A673 (cell line): ENCODE results near the gene KCNJ11.

ENCODE experiments used
- CTCF ChIP-seq: fragments of 300-800, 200-600 bp; sonication (generic); conservative IDR thresholded peaks from 2 replicates; pipeline ENCODE4 v1.5.1; 2017; ENCODE audit warnings: low read depth, mild to moderate bottlenecking, antibody characterized with exemption, low read length, moderate library complexity, mixed read lengths
- EZH2 ChIP-seq: fragments of 200-600 bp; sonication (generic); IDR thresholded peaks from 2 replicates; pipeline ENCODE4 v1.6.1; 2017; ENCODE audit warnings: borderline replicate concordance, low read depth, mild to moderate bottlenecking, mixed read lengths, antibody characterized with exemption, low read length; ENCODE audit not compliant: poor library complexity, severe bottlenecking

GRCh38 chr11:17430616-17431015 lies 42.2 kb upstream of the KCNJ11 start:
- TF ChIP-seq CTCF, result no peak
- TF ChIP-seq EZH2, result no peak
